ENCODE measurements around the gene ACSF3.

- TF ChIP-seq CTCF (IDR thresholded peaks at IDR 0.05; ENCODE audit: low read length) (no peak), EZH2 (IDR thresholded peaks at IDR 0.05; ENCODE audit: borderline replicate concordance, low read length) (no peak)
Observed at GRCh38 chr16:89174055-89174827, 80.6 kb downstream of the ACSF3 start.

Data from OCI-LY1 (cell line).